Activated T-helper 1 cell treated with anti-CD3 and anti-CD28 coated beads, Interleukin-2, amount 50 U/mL, for 16 hours (primary cell): ENCODE data around the gene NOCT.
"Not testable (repeated sequence)": the region's sequence is repeated elsewhere in the genome, so short reads cannot be mapped to it uniquely, and the experiment has no call there.

ENCODE experiments used
- DNase-seq, 2 donors: peaks; one replicate each; pipeline ENCODE4 v3.0.0-alpha.2; 2020; ENCODE audit warnings: low read depth in 1 of 2, low spot score in 1 of 2

Gene NOCT, protein sequence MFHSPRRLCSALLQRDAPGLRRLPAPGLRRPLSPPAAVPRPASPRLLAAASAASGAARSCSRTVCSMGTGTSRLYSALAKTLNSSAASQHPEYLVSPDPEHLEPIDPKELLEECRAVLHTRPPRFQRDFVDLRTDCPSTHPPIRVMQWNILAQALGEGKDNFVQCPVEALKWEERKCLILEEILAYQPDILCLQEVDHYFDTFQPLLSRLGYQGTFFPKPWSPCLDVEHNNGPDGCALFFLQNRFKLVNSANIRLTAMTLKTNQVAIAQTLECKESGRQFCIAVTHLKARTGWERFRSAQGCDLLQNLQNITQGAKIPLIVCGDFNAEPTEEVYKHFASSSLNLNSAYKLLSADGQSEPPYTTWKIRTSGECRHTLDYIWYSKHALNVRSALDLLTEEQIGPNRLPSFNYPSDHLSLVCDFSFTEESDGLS

GRCh38 chr4:139015269-139015947 lies at the start of gene NOCT:
NOCT (plus strand) TSS chr4:139015781; CDS start chr4:139015982, 201 bp downstream.
- DNase-seq: peak; percentile 79 to 88

DNA sequence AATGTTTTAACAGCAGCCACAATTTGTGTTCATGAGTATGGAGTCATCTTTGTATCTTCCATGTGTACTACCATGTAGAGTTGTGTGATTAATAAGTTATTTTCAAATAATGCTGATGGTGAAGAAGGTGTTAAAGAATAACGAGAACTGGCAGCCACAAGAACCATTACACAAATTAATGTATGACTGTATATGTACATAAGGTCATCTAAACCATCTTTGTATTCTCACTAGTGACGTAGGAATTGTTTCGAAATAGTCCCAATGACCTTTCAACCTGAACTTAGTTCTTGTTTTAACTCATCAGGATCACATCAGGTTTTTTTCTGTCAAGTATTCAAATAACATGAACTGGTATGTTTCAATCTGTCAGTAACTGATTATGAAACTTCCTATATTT lies 48.3 kb upstream of the NOCT start:
- DNase-seq: no peak

DNA sequence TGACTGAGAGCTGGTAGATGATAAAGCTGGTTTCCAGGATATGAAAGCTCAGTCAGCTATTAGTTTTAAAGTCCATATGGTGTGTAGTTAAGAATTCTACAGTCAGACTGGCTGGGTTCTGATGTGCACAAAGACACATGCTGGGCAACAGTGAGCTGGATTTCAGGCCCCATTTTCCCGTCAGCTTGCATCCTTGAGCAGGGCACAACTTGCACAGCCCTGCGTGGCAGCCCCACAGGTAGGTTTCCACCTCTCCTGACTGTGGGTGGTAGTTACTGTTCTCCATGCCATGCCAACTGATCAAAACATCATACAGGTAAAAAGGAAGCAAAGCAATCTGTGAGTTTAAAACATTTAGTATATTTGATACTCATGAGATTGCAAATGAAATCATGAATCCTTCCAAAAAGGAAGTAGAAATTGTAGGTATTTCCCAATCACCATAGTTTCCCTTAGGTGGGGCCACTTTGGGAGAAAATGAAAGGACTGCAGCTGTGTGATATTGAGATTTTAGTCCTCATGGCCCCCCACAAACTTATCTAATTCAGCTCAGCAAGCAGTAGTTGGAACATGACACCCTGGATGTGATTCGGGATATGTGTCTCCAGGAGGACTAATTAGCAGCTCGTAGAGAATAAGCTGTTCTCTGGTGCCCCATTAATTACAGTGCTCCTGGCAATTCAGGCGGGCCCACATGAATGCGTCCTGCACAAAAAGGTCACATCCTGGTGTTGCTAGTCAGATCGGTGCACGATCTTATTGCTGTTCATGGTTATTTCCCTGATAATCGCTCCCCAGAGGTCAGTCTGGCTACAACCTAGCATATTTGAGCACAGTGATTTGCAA lies 42.4 kb upstream of the NOCT start:
- DNase-seq: no peak

DNA sequence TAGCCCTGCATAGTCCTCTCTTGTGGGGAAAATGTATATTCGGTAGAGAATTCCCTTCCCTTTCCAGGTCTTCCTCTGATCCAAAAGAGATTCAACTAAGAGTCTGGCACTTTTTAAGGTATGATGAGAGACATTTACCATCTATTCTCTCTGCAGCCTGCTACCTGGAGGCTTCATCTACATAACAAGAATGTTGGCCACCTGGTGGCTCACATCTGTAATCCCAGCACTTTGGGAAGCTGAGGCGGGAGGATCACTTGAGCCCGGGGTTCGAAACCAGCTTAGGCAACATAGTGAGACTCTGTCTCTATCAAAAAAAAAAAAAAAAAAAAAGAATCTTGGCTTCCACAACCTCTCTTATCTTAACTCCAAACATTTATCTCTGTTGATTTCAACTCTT lies 40.4 kb upstream of the NOCT start:
- no peak for DNase-seq

DNA sequence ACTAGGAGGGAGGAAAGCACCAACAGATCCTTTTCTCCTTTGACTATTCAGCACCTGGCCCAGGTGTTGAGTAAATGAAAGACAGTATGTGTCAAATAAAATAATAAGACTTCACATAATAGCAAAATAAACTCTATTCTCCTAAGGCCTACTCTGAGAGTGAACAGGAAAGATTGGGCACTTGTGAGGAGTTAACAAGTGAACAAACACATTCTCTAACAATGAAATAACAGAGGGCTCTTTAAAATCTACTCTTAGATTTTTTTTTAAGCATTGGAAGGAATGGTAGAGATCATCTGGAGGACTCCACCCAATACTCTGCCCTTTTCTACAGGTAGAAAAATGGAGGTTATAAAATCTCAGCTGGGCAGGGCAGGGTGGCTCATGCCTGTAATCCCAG lies 39.1 kb upstream of the NOCT start:
- DNase-seq: no peak

- DNase-seq: no peak
These were observed 38.1 kb upstream of the NOCT start for GRCh38 chr4:138977524-138977923.

- no peak for DNase-seq
These were observed 37.5 kb upstream of the NOCT start for GRCh38 chr4:138978028-138978585.

- DNase-seq: no peak
These were observed 37.0 kb upstream of the NOCT start for GRCh38 chr4:138978600-138978999.

- DNase-seq: no peak
These were observed 35.8 kb upstream of the NOCT start for GRCh38 chr4:138979742-138980141.

GRCh38 chr4:138981930-138982390 lies 33.6 kb upstream of the NOCT start:
- no peak for DNase-seq

DNA sequence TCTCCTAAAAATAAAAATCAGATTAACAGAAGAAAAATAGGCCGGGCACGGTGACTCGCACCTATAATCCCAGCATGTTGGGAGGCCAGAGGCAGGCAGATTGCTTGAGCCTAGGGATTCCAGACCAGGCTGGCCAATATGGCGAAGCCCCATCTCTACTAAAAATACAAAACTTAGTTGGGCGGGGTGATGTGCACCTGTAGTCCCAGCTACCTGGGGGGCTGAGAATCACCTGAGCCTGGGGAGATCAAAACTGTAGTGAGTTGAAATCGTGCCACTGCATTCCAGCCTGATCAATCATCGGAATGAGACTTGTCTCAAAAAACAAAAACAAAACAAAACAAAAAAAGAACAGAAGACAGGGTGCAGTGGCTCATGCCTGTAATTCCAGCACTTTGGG lies 32.8 kb upstream of the NOCT start:
- no peak for DNase-seq

DNA sequence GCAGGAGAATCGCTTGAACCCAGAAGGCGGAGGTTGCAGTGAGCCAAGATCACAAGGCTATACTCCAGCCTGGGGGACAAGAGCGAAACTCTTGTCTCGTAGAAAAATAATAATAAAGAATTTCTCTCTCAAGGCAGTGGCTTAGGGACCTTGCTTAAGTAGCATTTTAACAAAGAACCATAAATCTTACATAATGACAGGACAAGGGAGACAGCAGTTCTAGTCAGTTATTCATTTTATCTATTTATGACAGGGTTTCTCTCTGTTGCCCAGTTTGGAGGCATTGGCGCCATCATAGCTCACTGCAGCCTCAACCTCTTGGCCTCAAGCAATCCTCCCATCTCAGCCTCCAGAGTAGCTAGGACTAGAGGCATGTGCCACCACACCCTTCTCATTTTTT lies 31.9 kb upstream of the NOCT start:
- DNase-seq: no peak

- no peak for DNase-seq
These were observed 30.9 kb upstream of the NOCT start for GRCh38 chr4:138984647-138985046.

DNA sequence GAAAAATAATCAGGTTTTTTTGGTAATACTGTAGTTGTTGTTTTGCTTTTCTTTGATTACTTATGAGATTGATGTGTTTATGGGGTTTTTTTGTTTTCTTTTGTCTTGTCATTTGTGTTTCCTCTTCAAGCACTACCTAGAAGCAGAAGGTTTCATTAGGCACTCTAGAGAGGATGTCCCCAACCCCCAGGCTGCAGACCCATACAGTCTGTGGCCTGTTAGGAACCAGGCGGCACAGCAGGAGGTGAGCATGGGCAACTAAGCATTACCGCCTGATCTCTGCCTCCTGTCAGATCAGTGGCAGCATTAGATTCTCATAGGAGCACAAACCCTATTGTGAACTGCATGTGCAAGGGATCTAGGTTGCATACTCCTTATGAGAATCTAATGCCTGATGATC lies 22.9 kb upstream of the NOCT start:
- DNase-seq: no peak

DNA sequence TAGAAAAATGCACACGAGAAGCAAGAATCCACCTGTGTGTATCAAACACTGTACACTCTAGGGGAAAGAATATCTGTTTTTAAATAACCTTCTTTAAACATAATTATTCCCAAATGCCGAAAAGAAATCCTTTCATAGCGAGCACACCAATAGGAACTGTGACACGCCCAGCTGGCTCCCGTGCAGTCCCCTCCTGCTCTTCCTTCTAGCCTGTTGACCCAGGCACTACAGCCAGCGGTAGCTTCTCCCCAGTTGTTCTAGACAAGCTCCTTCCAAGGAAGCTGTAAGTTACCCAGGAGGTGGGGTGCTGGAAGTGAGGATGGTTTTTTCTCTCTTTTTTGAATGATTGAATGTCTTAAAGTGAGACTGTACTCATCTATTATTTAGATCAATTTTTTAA lies 19.5 kb upstream of the NOCT start:
- DNase-seq: no peak

GRCh38 chr4:138999666-139000065 lies 15.9 kb upstream of the NOCT start:
- DNase-seq: no peak

- DNase-seq: not testable (repeated sequence)
These were observed 15.4 kb upstream of the NOCT start for GRCh38 chr4:139000134-139000533.

DNA sequence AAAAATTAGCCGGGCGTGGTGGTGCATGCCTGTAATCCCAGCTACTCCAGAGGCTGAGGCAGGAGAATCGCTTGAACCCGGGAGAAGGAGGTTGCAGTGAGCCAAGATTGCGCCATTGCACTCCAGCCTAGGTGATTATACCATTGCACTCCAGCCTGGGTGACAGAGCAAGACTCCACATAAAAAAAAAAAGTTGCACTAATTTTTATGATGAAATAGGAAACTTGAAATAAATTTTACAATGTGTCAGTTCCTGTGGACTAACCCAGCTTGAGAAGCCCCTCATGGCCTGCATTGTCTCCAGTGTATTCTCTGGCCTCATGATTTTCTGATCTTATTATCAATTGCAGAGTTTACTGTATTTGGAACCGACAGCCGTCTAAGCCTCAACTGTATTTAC lies 14.2 kb upstream of the NOCT start:
- not testable (repeated sequence) for DNase-seq

DNA sequence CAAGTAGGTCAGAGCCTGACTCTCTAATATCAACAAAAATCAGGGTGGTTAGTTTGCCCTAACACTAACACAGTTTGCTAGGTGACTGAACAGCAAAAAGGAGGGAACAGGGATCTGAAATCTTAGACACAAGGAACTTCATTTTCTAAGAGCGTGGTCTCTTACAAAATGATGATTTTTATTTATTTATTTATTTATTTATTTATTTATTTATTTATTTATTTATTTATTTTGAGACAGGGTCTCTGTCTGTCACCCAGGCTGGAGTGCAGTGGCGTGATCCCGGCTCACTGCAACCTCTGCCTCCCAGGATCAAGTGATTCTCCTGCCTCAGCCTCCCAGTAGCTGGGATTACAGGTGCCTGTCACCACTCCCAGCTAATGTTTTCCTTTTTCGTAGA lies 11.9 kb upstream of the NOCT start:
- DNase-seq: not testable (repeated sequence)

- DNase-seq: no peak
These were observed 9.8 kb upstream of the NOCT start for GRCh38 chr4:139005774-139006173.

- DNase-seq: no peak
These were observed 7.9 kb upstream of the NOCT start for GRCh38 chr4:139007640-139008039.
